NCI-H2227 (cell line): ENCODE data around the gene BCAP31.
"Not testable (repeated sequence)": the region's sequence is repeated elsewhere in the genome, so short reads cannot be mapped to it uniquely, and the experiment has no call there.

Experiments used
- DNase-seq: peaks from one replicate; lab custom pipeline; 2025; ENCODE audit not compliant: unreplicated experiment; lab: John Stamatoyannopoulos, UW

BCAP31 gene

DNA sequence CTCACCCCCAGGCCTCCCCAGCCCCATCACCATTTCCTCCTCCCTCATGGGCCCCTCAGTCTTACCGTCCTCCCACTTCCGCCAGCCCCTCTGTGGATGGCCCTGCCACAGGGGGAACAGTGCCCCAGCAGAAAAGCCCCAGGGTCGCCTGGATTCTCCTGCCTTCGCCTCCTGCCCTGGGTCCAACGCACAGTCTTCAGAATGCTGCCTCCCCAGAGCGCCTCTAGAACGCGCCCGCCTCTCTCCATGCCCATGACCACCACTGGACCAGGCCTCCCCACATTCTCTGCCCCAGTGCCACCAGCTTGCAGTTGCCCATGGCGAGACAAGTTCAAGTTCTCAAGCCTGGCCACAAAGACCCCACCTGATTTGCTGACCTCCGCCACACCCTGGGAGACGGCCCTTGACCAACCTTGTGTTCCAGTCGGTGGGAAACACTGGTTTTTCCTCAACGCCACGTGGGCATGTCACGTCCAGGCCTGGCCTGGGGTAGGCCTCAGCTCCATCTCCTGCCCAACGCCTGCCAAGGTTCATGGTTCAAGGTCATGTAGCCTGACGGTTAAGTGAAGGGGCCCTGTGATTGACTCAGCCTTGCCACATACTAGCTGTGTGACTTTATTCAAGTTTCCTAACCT lies 39.2 kb upstream of the BCAP31 start:
- no peak for DNase-seq

DNA sequence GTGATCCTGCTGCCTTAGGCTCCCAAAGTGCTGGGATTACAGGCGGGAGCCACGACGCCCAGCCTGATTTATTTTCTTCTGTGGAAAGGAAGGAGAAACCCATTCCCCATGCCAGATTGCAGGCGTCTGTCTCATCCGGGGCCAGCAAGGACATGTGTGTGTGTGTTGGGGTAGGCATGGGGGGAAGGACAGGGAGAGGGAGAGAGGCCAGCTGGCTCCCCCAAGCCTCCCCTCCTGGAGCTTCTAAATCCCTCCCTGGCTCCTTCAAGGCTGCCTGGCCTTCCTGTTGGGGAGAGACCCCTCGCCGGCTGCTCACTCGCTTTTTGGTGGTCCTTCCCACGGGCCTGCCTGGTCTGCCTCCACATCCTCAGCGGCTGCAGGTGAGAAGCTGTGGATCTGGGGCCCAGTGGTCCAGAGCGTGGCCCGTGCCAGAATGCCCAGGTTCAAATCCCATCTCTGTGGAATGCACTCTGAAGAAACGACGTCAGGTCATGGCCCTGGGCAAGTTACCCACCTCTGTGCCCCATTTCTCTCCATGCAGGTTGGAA lies 38.5 kb upstream of the BCAP31 start:
- no peak for DNase-seq

DNA sequence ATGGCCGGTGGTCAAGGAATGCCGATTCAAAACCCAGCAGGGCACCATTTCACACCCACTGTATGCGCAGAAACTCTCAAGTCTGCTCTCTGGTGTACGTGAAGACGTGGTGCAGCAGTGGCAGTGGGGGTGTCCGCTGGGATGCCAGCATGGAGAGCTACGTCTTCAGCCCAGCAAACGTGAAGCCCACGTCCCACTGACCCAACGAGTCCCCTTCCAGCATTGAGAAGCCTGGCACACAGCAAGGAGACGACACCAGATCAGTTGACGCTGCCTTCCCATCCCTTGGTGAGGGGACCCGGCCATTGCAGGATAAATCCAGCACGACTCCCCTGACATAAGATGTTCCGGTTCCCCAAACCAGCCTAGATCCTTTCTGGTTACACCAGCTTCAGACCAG lies 37.7 kb upstream of the BCAP31 start:
- no peak for DNase-seq

DNA sequence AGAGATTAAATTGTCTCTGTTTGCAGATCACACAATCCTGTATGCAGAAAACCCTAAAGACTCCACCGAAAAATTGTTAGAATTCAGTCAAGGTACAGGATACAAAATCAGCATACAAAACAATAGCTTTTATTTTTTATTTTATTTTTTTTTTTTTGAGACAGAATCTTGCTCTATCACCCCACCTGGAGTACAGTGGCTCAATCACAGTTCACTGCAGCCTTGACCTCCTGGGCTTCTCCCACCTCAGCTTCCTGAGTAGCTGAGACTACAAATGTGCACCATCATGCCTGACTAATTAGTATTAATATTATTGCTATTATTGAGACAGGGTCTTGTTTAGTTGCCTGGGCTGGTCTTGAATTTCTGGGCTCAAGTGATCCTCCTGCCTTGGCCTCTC lies 30.9 kb upstream of the BCAP31 start:
- DNase-seq: no peak

DNA sequence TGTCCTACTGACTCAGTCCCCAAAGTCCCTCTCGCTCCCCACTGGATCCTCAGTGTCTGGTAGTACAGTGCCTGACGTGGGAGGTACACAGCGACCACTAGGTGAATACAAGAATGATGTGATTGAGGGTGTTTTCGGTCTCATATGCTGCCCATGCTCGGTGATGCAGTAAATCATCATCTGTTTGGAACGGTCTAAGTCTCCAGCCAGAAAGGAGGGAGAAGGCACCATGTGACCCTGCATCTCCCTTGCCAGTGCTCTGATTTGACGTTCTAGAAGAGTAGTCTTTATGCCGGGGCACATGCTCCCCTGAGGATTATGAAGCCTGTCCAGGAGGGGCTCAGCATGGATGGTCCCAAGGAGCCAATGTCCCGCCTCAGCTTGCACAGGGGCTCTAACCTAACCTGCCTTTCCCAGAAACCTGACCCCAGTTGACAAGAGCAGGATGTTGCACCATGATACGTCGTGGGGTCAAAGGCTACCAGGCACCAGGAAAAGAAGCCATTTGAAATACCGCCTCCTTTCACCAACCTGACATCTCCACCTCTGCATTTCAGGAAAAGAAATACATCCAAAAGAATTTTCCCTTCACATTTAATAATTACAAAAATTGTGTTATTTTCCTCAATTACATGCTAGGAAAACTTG lies 26.1 kb upstream of the BCAP31 start:
- no peak for DNase-seq

DNA sequence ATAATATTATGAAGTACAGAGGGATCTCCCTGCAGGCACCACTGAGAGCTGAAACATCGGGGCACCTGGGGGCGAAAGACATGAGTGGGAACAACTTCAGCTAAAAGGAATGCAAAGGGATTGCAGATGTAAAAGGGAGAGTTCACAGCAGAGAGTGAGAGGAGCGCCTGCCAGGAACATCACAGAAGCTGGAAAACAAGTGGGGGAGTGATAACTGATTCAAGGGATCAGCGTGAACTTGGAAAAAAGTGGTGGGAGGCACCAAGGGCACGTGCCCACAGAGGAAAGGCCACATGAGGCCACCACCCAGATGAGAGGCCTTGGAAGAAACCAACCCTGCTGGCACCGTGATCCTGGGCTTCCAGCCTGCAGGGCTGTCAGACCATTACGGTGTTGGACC lies 24.8 kb upstream of the BCAP31 start:
- not testable (repeated sequence) for DNase-seq

DNA sequence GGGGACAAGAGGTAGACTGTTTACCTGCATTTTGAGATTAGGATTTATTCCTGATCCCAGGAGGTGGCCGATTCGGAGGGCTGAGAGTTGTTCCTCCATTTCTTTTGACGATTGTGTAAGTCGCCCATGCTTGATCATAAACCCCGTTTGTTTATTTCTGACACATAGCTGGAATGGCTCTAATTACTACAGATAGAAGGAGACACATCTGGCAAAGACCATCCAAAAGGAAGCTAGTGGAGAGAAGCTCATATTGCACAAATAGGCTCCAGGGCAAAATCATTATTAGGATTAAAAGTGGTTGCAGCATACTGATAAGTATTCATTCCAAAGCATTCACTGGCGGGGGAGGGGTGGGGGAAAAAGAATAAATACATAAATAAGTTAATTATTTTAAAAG lies 22.8 kb upstream of the BCAP31 start:
- DNase-seq: not testable (repeated sequence)

DNA sequence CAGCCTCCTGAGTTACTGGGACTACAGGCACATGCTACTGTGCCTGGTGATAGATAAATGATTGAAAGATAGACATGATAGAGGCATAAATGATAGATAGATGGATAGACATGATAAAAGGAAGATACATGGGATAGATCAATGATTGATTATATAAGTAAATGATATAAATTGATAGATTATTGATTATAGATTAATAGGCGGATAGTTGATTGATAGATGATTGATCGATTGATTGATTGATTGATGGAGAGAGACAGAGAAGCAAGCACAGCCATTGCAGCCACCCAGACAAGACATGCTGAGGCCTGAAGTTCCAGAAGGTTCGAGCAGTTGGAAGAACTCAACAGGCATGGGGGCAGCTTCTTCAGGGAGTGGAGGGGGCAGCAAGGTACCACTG lies 22.2 kb upstream of the BCAP31 start:
- DNase-seq: no peak

DNA sequence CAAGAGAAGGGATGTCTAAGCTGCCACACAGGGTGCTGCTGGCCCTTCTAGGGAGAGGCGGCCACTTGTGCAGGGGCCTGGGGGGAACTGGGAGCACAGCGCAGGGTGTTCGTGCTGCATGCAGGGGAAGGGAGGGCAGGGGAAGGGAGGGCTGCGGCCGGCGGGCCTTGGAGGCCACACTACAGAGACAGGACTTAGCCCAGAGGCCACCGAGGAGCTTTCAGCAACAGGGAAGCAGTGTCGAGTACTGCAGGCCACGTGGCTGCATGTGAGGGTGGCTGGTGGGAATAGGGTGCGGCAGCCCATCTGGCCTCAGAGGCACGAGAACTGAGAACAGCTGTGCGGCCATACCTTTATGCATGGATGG lies 20.9 kb upstream of the BCAP31 start:
- DNase-seq: not testable (repeated sequence)

DNA sequence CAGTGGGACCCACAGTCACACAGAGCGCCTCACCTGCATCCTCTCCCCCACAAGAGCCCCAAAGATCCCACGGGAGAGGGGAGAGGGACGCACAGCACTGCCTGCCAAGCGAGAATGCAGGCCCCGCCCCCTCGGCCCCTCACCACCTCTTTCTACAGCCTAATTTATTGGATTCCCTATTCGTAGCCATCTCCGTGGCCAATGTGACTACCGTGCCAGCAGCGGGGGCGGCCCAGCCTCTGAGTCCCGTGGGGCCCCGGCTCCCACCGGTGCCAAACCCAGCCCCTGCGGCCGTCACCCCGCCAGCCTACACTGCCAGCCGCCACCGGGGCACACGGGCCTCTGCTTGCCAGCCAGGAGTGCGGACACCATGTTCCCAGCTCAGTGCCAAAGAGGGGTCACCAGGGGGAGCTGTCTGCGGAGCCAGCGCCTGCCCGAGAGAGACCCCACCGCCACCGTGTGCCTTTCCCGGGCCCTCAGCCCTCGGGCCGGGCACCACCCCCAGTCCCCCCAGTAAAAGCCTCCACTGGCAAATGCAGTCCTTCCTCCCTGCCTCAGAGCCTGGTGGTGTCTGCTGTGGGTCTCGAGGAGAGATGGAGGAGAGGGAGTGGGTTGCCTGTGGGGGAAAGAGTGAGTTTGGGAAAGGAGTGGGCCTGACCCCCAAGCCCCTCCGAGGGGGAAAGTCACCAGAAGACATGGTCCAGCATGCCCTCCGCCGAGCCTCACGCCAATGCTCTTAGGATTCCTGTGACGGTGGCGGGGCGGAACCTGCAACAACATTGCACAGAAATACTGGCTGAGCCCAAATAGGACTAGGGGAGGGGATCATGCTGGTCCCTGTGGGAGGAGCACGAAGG lies 20.3 kb upstream of the BCAP31 start:
- DNase-seq: no peak

DNA sequence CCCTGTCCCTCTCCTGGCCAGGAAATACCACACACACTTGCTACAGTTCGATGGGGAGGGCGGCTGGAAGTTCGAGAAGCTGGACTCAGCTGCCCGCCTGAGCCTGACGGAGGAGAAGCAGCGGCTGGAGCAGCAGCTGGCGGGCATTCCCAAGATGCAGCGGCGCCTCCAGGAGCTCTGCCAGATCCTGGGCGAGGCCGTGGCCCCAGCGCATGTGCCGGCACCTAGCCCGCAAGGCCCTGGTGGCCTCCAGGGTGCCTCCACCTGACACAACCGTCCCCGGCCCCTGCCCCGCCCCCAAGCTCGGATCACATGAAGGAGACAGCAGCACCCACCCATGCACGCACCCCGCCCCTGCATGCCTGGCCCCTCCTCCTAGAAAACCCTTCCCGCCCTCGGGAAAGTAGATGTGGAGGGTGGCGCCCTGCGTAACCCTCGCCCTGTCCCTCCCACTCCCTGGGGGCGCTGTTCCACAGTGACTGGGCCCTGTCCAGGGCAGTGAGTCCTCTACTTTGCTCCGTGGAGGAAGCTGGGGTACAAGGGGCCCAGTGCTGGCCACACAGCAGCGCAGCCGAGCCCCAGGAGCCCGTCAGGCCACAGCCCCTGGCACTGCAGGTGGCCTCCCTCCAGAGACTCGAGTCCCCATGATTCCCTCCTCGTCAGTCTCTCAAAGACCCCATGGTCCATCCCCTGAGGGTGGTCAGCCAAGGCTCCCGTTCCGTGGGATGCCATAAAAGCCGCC lies 19.5 kb upstream of the BCAP31 start:
- DNase-seq: not testable (repeated sequence)

DNA sequence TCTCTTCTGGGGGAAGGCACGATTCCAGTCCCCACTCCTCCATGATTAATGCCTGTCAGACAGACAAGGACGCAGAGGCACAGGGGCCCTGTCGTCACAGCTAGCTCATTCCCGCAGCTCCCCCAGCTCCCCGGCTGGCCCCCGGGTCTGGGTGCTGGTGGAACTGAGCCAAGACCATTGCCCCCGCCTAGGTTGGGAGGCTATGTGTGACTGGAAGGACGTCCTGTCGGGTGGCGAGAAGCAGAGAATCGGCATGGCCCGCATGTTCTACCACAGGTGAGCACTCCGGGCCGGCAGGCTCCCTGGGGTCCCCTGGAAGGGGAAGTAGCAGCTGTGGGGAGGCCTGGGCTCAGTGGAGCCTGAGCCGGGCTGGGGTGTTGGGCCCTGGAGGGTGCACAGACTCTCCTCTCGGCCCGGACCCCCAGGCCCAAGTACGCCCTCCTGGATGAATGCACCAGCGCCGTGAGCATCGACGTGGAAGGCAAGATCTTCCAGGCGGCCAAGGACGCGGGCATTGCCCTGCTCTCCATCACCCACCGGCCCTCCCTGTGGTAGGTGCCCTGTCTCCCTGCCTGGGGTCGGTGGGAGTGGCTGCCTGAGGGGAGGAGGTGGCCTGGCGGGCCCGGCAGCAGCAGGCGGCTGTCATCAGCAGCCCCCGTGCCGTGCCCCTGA lies 18.7 kb upstream of the BCAP31 start:
- not testable (repeated sequence) for DNase-seq

DNA sequence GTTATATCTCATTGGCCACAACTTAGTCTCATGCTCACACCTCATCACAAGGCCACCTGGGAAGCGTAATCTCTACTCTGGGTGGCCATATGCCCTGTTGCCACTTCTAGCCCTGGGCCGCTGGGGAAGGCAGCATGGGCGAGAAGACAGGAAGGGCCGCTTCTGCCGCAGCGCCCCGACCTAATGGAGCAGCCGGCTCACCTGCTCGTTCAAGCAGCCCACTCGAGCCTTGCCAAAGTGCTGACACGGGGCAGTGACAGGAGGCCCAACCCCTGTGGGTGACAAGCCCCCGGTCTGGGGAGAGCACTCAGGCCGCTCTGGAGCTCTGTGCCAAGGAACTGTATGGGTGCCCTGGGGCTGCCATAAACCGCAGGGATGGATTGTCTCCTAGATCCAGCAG lies 17.9 kb upstream of the BCAP31 start:
- DNase-seq: not testable (repeated sequence)

DNA sequence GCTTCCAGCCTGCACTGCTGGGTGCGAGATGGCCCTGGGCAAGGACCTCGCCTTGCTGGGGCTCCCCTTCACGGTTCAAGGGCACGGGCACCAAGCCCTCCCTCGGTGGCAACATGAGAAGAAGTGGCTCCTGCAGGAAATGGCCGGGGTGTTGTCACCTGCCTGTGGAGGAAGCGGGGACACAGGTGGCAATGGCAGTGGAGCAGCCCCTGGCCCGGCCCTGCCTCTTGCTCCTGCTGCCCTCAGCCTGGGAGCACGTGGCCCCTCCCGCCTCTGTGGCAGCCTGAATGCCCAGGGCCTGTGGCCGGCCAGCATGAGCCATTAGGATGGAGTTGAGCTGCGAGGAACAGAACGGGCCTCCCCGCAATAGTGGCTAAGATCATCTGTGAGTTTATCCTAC lies 17.3 kb upstream of the BCAP31 start:
- DNase-seq: no peak

DNA sequence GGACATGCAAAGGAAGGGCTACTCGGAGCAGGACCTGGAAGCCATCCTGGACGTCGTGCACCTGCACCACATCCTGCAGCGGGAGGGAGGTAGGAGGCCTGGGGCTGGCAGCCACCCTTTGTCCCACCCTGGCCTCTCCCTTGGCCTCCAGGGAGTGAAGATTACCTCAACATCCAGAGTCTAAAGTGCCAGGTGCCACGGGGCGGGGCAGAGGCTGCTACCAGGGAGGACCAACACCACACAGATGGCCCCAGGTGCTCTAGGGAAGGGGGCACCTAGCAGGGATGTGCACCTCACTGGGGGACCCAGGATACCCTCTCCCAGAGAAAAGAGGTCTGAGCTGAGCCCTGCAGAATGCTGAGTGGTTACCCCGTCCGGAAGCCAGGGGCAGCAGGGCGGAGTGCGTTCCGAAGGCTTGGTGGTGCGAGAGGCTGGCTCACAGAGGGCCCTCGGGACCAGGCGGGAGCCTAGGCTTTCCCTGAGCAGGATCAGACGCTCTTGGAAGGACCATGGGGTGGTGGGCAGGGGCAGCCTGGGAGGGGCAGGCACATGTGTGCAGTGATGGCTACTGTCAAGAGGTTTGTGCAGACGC lies 16.5 kb upstream of the BCAP31 start:
- DNase-seq: no peak

DNA sequence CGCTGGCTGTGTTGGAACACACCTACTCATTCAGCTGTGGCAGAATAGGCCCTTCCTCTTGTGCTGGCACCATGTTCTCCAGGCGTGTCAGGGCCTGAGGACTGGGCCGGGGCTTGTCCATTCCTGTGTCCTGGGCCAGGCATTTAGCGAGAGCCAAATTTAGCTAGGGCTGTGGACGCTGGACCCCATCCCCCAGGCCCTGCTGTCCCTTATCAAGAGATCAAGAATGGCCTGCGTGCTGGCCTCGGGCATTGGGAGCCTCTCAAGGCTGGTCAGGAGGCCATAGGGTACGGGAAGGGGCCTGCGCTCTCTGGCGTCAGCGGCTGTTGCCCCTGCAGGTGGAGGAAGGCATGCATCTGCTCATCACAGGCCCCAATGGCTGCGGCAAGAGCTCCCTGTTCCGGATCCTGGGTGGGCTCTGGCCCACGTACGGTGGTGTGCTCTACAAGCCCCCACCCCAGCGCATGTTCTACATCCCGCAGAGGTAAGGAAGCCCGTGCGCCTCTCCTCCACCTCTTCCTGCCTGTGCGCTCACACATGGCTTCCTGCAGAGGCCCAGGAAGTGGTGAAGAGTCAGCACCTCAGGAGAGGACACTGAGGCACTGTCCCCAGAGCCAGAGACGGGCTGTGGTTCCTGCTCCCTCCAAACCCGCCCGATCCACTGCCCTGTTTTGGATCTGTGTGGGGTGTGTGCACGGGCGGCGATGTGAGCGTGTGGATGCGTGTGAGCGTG lies 15.7 kb upstream of the BCAP31 start:
- no peak for DNase-seq

DNA sequence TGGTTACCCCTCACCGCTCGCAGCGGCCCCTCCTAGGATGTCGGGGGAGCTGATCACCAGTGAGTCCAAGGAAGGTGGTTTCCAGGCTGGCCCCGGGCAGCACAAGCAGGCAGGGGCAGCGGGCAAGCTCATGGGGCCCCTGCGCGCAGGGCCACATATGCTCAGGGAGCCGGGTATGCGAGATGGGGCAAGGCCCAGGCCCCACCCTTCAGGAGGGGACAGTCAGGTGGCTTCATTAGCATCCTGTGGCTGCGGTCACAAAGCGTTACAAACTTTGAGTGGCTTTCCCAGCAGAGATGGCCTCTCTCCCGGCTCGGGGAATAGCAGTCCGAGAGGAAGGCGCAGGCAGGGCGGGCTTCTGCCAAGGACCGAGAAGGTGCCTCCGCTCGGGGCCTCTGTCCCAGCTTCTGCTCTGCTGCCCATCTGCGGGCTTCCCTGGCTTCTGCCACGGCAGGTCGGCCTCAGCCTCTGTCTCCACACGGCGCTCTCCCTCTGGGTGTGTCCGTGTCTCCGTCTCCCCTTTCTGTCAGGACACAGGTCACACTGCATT lies 13.9 kb upstream of the BCAP31 start:
- DNase-seq: no peak

DNA sequence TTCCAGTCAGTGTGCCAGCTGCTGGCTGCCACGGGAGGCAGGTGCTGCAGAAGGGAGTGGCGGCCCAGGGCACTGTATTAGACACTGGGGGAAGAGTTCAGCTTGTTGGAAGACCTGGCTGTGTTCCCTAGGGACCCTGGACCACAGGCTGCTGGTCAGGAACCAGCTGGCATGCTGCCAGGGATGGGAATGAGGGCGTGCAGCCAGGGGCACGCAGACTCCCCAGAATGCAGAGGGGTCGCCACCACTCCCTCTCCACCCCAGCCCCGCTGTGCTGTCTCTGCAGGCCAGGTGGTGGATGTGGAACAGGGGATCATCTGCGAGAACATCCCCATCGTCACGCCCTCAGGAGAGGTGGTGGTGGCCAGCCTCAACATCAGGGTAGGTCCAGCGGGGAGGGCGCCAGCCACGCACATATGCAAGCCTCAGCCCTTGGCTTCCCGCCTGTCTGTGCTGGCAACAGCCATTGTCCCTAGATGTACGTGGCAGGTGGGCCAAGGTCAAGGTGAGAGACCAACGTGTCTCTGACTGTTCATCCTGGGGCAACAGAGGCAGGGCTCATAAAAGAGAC lies 12.8 kb upstream of the BCAP31 start:
- DNase-seq: no peak
